Activated CD8-positive, alpha-beta memory T cell treated with anti-CD3 and anti-CD28 coated beads, Interleukin-2, amount 50 U/mL, for 24 hours (primary cell): ENCODE measurements around the gene MUC4.
"Not testable (repeated sequence)": the region's sequence is repeated elsewhere in the genome, so short reads cannot be mapped to it uniquely, and the experiment has no call there.

Source experiments
- DNase-seq: peaks from one replicate; pipeline ENCODE4 v3.0.0-alpha.2; 2020; ENCODE audit errors: extremely low read depth

MUC4 gene

GRCh38 chr3:195788711-195789581 lies 22.8 kb downstream of the MUC4 start:
- no peak for DNase-seq

- DNase-seq = not testable (repeated sequence)
These were observed 25.8 kb downstream of the MUC4 start for GRCh38 chr3:195785781-195786405.

- DNase-seq = not testable (repeated sequence)
These were observed 27.7 kb downstream of the MUC4 start for GRCh38 chr3:195784031-195784430.

- DNase-seq = not testable (repeated sequence)
These were observed 30.5 kb downstream of the MUC4 start for GRCh38 chr3:195781236-195781635.

GRCh38 chr3:195777975-195778374 lies 33.8 kb downstream of the MUC4 start:
- no peak for DNase-seq

- no peak for DNase-seq
These were observed 36.8 kb downstream of the MUC4 start for GRCh38 chr3:195774917-195775316.

GRCh38 chr3:195773956-195774537 lies 37.7 kb downstream of the MUC4 start:
- DNase-seq = no peak

GRCh38 chr3:195771646-195772300 lies 40.0 kb downstream of the MUC4 start:
- DNase-seq = no peak

GRCh38 chr3:195770841-195771645 lies 40.7 kb downstream of the MUC4 start:
- DNase-seq = not testable (repeated sequence)

- DNase-seq = no peak
These were observed 41.5 kb downstream of the MUC4 start for GRCh38 chr3:195770081-195770840.

- no peak for DNase-seq
These were observed 42.2 kb downstream of the MUC4 start for GRCh38 chr3:195769551-195769950.

GRCh38 chr3:195768831-195769303 lies 42.9 kb downstream of the MUC4 start:
- DNase-seq = no peak

- DNase-seq = no peak
These were observed 43.3 kb downstream of the MUC4 start for GRCh38 chr3:195768414-195768813.

- no peak for DNase-seq
These were observed 43.9 kb downstream of the MUC4 start for GRCh38 chr3:195767792-195768191.

- no peak for DNase-seq
These were observed 45.1 kb downstream of the MUC4 start for GRCh38 chr3:195766671-195767070.

- DNase-seq = no peak
These were observed 46.6 kb downstream of the MUC4 start for GRCh38 chr3:195764961-195765706.

GRCh38 chr3:195763843-195764825 lies 47.6 kb downstream of the MUC4 start:
- no peak for DNase-seq

- DNase-seq = no peak
These were observed 48.5 kb downstream of the MUC4 start for GRCh38 chr3:195763076-195763830.
